Hepatic stellate cell (primary cell): Measurements from ENCODE around the gene MLLT11.
A peak's percentile ranks its signal among the peaks of the same experiment; 100 is the strongest.

Experiments used
- DNase-seq: peaks from one replicate; pipeline ENCODE4 v3.0.0; 2011; ENCODE audit warnings: low spot score

The MLLT11 gene

DNA sequence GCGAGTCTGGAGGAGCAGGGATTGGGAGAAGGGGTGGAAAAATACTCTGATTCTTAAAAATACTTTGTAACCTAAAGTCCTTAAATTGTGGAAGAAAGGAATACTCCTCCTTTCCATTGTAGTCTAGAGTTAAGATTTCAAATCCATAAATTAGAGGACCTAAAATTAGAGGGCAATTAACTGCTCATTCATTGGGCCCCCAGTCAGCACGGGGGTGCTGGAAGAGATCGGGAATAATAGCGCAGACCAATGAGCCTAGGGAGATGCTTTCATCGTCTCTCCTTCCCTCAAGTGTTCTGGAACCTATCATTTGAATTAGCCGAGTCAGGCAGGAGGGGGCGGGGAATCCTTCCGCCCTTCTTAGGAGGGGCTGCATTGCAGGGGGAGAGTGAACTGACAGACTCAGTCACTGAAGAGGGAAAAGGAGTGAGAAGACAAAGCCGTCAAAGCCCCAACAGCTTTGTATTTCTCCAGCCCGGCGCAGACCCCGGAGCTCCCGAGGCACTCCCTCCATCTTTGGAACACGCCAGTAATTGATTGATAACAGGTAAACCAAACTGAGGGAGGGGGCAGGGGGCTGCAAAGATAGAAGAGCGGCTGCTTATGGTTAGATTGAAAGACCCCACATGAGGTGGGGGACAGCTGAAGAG, at the start of gene MLLT11:
Gene MLLT11 (plus strand): TSS at position 391 of the 650 bp plus-strand sequence. CDS start 6,828 bp downstream, outside the sequence.
- DNase-seq, result peak; percentile 66

GRCh38 chr1:151011154-151011850, 48.9 kb upstream of the MLLT11 start:
- DNase-seq, result no peak

- DNase-seq, result no peak
Observed at GRCh38 chr1:151012684-151013471, 47.3 kb upstream of the MLLT11 start.

DNA sequence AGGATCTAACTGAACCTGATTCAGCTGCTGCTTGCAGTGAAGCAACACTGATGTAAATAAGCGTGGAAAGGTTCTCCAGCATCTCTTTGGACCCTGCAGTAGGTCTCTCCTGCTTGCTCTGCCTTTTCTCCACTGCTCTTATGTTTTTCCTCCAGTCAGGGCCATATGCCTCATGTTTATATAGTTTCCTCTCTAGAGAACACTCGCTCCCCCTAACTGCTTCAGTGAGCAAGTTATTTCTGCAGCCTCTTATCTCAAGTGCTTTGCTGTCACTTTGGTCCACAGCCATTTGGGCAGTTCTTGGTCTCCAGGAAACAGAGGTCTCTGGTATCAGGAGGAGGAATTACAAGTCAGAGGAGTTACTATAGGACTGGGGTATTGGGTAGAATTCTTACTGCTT, 46.7 kb upstream of the MLLT11 start:
- DNase-seq, result no peak

DNA sequence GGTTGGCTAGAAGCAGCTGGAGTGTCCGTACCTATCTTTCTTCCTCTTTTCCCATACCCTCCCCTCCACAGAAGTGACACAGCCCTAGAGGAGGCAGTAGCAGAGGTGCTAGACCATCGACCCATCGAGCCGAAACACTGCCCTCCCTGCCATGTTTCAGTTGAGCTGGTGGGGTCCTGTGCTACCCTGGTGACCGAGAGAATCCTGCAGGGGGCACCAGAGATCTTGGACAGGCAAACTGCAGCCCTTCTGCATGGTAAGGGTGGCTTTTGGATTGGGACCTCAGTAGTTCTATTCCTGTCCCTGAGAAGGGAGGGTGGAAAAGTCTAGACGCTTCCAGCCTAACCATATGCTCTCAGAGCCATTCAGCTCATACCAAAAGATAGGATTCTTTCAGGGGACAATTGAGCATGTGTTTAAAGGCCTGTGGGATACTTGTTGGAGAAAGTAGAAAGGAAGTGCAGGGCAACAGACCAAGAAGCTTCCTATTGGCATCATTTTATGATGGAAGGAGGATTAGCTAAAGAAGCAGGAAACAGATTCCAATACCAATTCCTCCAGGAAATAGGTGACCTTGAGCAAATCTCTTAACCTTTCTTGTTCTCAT, 35.6 kb upstream of the MLLT11 start:
- DNase-seq, result peak; percentile 81

- DNase-seq, result no peak
Observed at GRCh38 chr1:151026460-151026859, 33.7 kb upstream of the MLLT11 start.

GRCh38 chr1:151032164-151032563, 28.0 kb upstream of the MLLT11 start:
- no peak for DNase-seq

DNA sequence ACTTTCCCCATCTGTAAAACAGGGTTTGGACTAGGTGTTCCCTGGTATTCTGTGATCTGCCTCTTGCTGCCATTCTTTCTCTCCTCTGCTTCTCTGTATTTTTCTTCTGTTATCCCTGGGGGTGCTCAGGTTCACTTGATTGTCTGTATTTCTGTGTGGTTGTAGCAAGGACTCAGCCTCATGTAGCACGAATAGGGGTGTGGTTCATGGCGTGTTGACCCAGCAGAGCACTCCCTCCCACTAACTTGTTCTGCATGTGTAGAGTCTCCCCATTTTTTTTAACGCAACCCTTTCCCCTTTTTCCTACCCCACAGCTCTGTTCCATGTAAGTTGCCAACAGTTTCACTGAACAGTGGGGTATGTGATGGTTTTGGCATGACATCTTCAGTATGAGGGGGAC, 25.0 kb upstream of the MLLT11 start:
- DNase-seq, result no peak

- DNase-seq, result no peak
Observed at GRCh38 chr1:151036356-151036755, 23.8 kb upstream of the MLLT11 start, which contains the start of gene BNIPL. Gene BNIPL, plus strand, starts transcription at chr1:151036586. Its CDS starts 140 bp downstream, at chr1:151036726.

- no peak for DNase-seq
Observed at GRCh38 chr1:151037032-151037431, 23.2 kb upstream of the MLLT11 start.

DNA sequence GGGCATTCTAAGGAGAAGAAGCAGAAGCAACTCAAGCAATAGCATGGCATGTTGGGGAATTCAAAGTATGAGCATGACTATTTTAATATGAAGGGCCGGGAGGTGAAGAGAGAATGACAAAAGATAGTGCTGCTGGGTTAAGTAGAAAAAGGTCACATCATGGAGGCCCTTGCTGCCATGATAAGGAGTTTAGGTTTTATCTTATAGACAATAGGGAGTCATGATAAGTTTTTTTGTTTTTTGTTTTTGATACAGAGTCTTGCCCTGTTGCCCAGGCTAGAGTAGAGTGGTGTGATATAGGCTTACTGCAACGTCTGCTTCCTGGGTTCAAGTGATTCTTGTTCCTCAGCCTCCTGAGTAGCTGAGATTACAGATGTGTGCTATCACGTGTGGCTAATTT, 20.7 kb upstream of the MLLT11 start:
- no peak for DNase-seq

GRCh38 chr1:151043163-151043562, 17.0 kb upstream of the MLLT11 start:
- DNase-seq, result no peak

- peak; percentile 87 for DNase-seq
Observed at GRCh38 chr1:151047591-151047924, 12.6 kb upstream of the MLLT11 start, which contains the start of gene C1orf56. Gene C1orf56, plus strand, starts transcription at chr1:151047751. Its CDS starts 97 bp downstream, at chr1:151047848.

- peak; percentile 79 for DNase-seq
Observed at GRCh38 chr1:151047925-151048644, 12.1 kb upstream of the MLLT11 start.

DNA sequence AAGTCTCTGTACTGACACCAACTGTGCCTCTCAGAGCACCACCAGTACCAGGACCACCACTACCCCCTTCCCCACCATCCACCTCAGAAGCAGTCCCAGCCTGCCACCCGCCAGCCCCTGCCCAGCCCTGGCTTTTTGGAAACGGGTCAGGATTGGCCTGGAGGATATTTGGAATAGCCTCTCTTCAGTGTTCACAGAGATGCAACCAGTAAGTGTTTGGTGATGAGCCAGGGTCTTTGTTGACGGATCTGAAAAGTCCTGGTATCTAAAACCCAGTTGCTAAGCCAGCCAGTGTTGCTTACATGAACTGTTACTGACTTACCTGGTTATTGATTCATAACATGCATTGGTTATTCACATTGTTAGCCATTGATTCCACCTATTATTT, 11.6 kb upstream of the MLLT11 start:
- DNase-seq, result no peak

DNA sequence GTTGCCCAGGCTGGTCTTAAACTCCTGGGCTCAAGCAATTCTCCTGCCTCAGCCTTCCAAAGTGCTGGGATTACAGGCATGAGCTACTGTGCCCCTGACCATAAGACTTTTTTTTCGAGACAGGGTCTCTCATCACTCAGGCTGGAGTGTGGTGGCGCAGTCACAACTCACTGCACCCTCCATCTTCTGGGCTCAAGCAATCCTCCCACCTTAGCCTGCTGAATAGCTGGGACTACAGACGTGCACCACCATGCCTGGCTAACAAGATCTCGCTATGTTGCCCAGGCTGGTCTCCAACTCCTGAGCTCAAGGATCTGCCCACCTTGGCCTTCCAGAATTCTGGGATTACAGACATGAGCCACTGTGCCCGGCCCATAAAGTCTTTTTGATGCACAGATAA, 10.7 kb upstream of the MLLT11 start:
- DNase-seq, result no peak

- no peak for DNase-seq
Observed at GRCh38 chr1:151050051-151050688, 10.0 kb upstream of the MLLT11 start.

GRCh38 chr1:151051356-151052009, 8.7 kb upstream of the MLLT11 start:
- no peak for DNase-seq

DNA sequence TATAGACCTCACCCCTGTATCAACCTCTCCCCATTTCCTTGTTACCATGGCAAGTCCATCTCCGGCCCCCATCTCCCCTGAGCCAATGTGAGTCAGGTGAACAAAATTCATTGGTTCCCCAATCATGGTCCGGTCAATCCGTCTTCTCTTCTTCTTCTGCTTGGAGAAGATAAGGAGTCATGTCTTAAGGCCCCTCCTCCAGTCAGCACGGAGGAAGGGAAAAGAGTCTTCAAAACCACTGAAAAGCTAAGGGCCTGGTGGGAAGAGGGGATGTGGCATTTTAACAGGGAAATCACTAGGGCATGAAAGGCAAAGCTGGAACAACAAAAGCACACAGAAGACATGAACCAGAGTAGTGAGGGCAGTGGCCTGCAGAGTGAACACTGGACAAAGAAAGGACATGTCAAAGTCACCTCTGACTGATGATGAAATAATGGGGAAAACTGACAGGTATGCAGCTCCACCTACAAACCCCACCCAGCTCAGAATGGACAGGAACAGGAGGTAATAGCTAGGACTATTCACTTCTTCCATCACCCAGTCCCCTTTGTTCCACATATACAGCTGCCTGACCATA, 5.1 kb upstream of the MLLT11 start:
- DNase-seq, result no peak

DNA sequence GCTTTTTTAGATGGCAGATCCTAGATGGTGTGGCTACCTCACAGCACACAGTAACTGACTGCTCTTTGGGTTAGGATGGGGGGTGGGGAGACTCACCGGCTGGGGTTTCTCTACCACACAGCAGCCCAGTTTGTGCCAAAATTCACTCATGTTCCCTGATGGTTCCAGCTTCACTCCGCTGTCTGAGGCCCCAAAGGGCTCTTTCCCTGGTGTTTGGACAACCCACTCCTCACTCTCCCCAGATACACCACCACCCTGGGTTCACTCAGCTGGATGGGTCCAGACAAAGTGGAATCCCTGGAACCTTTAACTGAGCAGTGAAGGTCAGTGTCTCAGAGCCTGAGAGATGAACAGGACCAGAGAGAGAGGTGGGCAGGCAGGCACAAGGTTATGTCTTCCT, 4.6 kb upstream of the MLLT11 start:
- DNase-seq, result no peak
